Measurements from ENCODE around the gene HOXA3.

DNA sequence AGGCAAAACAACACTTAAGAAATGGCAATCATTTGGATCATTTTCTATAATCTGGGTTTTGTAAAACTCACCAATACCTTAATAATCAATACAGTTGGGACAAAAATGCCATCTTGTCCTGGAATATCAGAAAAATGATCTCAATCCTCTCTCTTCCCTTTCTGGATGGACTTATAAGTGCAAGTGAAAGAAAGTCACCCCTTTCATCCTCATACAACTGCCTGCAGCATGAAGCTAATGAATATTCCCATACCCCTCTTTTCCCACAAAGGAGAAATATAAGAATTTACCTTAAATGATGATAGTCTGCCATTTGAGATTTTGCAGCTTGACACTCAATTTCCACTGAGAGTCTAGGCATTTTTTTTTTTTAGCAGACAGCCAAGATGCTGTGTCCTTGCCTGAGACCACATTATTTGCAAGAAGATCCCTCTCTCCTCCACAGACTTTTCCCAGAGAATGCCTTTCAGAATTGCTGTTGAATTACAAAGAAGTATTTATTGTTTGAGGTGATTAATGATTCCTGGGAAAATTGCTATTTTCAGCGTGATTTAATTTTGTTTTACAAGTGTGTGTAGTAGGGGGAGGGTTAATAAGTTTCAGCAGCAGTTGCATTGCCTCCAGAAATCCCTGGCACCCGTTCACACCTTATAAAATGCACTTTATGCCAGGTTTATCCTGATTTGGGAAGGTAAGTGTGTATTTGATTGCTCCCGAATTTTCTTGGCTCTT, 25.6 kb downstream of the HOXA3 start:
- TF ChIP-seq EZH2 (IDR thresholded peaks at IDR 0.05; ENCODE audit: low read length, unreplicated experiment), result no peak
- TF ChIP-seq, protein P1, sequence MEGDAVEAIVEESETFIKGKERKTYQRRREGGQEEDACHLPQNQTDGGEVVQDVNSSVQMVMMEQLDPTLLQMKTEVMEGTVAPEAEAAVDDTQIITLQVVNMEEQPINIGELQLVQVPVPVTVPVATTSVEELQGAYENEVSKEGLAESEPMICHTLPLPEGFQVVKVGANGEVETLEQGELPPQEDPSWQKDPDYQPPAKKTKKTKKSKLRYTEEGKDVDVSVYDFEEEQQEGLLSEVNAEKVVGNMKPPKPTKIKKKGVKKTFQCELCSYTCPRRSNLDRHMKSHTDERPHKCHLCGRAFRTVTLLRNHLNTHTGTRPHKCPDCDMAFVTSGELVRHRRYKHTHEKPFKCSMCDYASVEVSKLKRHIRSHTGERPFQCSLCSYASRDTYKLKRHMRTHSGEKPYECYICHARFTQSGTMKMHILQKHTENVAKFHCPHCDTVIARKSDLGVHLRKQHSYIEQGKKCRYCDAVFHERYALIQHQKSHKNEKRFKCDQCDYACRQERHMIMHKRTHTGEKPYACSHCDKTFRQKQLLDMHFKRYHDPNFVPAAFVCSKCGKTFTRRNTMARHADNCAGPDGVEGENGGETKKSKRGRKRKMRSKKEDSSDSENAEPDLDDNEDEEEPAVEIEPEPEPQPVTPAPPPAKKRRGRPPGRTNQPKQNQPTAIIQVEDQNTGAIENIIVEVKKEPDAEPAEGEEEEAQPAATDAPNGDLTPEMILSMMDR (conservative IDR thresholded peaks at IDR 0.05; ENCODE audit: low read depth, low read length), result no peak

Measured in PC-3 (cell line).